GM23248 (cell line): ENCODE results near the gene SNX6.

Experiments
- EZH2 ChIP-seq: fragments of 200-600 bp; sonication (generic); IDR thresholded peaks from 2 replicates; pipeline ENCODE4 v1.6.1; 2018; ENCODE audit warnings: antibody characterized with exemption, mild to moderate bottlenecking; ENCODE audit not compliant: insufficient read depth, poor library complexity, severe bottlenecking
- EZH2phosphoT487 ChIP-seq: fragments of 200-600 bp; sonication (generic); IDR thresholded peaks from 2 replicates; pipeline ENCODE4 v1.6.1; 2018; ENCODE audit warnings: antibody characterized with exemption, moderate library complexity, mild to moderate bottlenecking, low read depth; ENCODE audit not compliant: insufficient read depth

DNA sequence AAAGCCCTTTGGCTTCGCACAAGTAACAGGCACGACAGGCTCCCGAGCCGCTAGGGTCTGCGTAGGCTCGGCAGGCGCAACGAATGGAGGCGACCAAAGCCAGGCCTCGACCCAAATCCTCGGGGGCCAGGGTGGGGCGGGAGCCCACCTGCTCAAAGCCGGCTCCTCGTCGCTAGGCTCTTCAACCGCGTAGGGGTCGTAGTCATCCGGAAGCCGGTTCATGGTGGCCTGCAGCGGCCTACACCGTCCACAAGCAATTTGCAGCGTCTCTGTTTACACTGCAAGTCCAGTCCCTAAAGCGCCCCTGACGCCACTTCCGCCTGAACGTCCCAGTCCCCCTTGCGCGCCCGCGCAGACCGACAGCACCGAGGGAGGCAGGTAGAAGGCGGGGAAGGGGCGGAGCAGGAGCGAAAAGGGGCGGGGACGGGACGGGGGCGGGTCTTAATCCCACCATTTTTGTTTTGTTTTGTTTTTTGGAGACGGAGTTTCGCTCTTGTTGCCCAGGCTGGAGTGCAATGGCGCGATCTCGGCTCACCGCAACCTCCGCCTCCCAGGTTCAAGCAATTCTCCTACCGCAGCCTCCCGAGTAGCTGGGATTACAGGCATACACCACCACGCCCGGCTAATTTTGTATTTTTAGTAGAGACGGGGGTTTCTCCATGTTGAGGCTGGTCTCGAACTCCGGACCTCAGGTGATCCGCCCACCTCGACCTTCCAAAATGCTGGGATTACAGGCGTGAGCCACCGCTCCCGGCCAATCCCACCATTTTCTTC lies 90.4 kb downstream of the SNX6 start, which contains the start of gene EAPP:
- TF ChIP-seq EZH2 (no peak), EZH2phosphoT487 (no peak)
